ENCODE data around the gene ITGAE.
"Not testable (repeated sequence)": the region's sequence is repeated elsewhere in the genome, so short reads cannot be mapped to it uniquely, and the experiment has no call there.

ITGAE gene

GRCh38 chr17:3739422-3740124 lies 61.4 kb downstream of the ITGAE start:
- POLR2A ChIA-PET: interaction anchor here (0.6 to 0.7 kb wide), 5 partner anchors 20 to 615 kb away, joined by 3 to 5 read pairs (median 4); no protein-coding TSS in a partner anchor
- Histone ChIP-seq H3K4me3 (ENCODE audit: low read depth, low read length) (no peak overlapping the region), H3K4me1 (ENCODE audit: control insufficient read depth, insufficient read depth, low read length) (no peaks in the 10 kb centered on the region), H3K36me3 (ENCODE audit: control insufficient read depth in 2 of 2, insufficient read depth in 1 of 2, low read length in 2 of 2) (no peaks in the 10 kb centered on the region), H3K9me3 (ENCODE audit: control insufficient read depth, insufficient read depth, low read depth, low read length) (no peaks in the 10 kb centered on the region), H3K27ac (ENCODE audit: extremely low read depth, low read depth, low read length) (no peak overlapping the region)
- TF ChIP-seq ZNF335 (tag by site-specific recombination; conservative IDR thresholded peaks at IDR 0.05) (peak; percentile 41; the same call in 1 of the 2 replicates), ZNF518A (tag by site-specific recombination; conservative IDR thresholded peaks at IDR 0.05; ENCODE audit: low read depth) (no peak)
- CTCF ChIA-PET: interaction anchor here (0.6 to 9.6 kb wide), 11 partner anchors 11 to 1921 kb away, joined by 3 to 172 read pairs (median 23); partner anchors contain the start of genes HASPIN and NCBP3

GRCh38 chr17:3738562-3739295 lies 62.3 kb downstream of the ITGAE start:
- Histone ChIP-seq H3K4me3 (ENCODE audit: low read depth, low read length) (no peak overlapping the region), H3K4me1 (ENCODE audit: control insufficient read depth, insufficient read depth, low read length) (no peaks in the 10 kb centered on the region), H3K27ac (ENCODE audit: extremely low read depth, low read depth, low read length) (no peak overlapping the region), H3K9me3 (ENCODE audit: control insufficient read depth, insufficient read depth, low read depth, low read length) (no peaks in the 10 kb centered on the region), H3K36me3 (ENCODE audit: control insufficient read depth in 2 of 2, insufficient read depth in 1 of 2, low read length in 2 of 2) (no peaks in the 10 kb centered on the region)
- CTCF ChIA-PET: interaction anchor here (0.6 to 9.6 kb wide), 30 partner anchors 12 to 1921 kb away, joined by 3 to 172 read pairs (median 10); partner anchors contain the start of genes HASPIN, NCBP3 and P2RX1
- TF ChIP-seq ZNF664 (tag by site-specific recombination; IDR thresholded peaks at IDR 0.05) (no peak), ZFHX2 (tag by site-specific recombination; conservative IDR thresholded peaks at IDR 0.05) (peak; percentile 83), EGR2 (tag by site-specific recombination; IDR thresholded peaks at IDR 0.05; ENCODE audit: low read depth) (peak; percentile 71)
- POLR2A ChIA-PET: interaction anchor here (0.6 to 1.7 kb wide), 10 partner anchors 16 to 616 kb away, joined by 3 to 11 read pairs (median 4); partner anchors contain the start of genes CTNS, HASPIN, NCBP3 and SHPK

GRCh38 chr17:3735515-3735914 lies 65.5 kb downstream of the ITGAE start:
- CTCF ChIA-PET: interaction anchor here (0.6 to 9.6 kb wide), 16 partner anchors 12 to 339 kb away, joined by 3 to 172 read pairs (median 5); partner anchors contain the start of genes HASPIN and NCBP3
- POLR2A ChIA-PET: interaction anchor here (1.5 kb wide), 1 partner anchor 12 kb away, joined by 6 read pairs; the partner anchor contains the start of gene HASPIN
- no peaks in the 10 kb centered on the region for H3K36me3 ChIP-seq (ENCODE audit: control insufficient read depth in 2 of 2, insufficient read depth in 1 of 2, low read length in 2 of 2)
- TF ChIP-seq ZNF324 (tag by site-specific recombination; IDR thresholded peaks at IDR 0.05) (no peak), ZNF37A (tag by site-specific recombination; IDR thresholded peaks at IDR 0.05) (no peak)
- H3K4me1 ChIP-seq (ENCODE audit: control insufficient read depth, insufficient read depth, low read length): no peaks in the 10 kb centered on the region
- no peak overlapping the region for H3K27ac ChIP-seq (ENCODE audit: extremely low read depth, low read depth, low read length)
- no peak overlapping the region for H3K4me3 ChIP-seq (ENCODE audit: low read depth, low read length)
- H3K9me3 ChIP-seq (ENCODE audit: control insufficient read depth, insufficient read depth, low read depth, low read length): no peaks in the 10 kb centered on the region

GRCh38 chr17:3734911-3735276 lies 66.1 kb downstream of the ITGAE start:
- POLR2A ChIA-PET: interaction anchor here (1.5 kb wide), 1 partner anchor 11 kb away, joined by 6 read pairs; the partner anchor contains the start of gene HASPIN
- CTCF ChIA-PET: interaction anchor here (0.6 to 9.6 kb wide), 23 partner anchors 11 to 340 kb away, joined by 3 to 172 read pairs (median 4); partner anchors contain the start of genes HASPIN and NCBP3
- H3K27ac ChIP-seq (ENCODE audit: extremely low read depth, low read depth, low read length); H3K9me3 ChIP-seq (ENCODE audit: control insufficient read depth, insufficient read depth, low read depth, low read length); H3K4me1 ChIP-seq (ENCODE audit: control insufficient read depth, insufficient read depth, low read length); H3K4me3 ChIP-seq (ENCODE audit: low read depth, low read length); H3K36me3 ChIP-seq (ENCODE audit: control insufficient read depth in 2 of 2, insufficient read depth in 1 of 2, low read length in 2 of 2): not testable (repeated sequence)

Measured in HEK293 (cell line).